Activated CD4-positive, alpha-beta T cell treated with anti-CD3 and anti-CD28 coated beads, Interleukin-2, amount 10 ng/mL, durations not matched to agents 24 days and 14 days (primary cell): ENCODE results near the gene SPNS1. TPM values are rescaled to one million over a fixed set of nuclear protein-coding genes. Genes with fewer than 3 reads are reported as not detected.

Source experiments
- DNase-seq: peaks from one replicate; pipeline ENCODE4 v3.0.0; 2022
- H3K27ac Mint-ChIP-seq: one replicate; pipeline ENCODE4 v1.8.0; 2022; ENCODE audit warnings: mild to moderate bottlenecking, mixed read lengths
- H3K27me3 Mint-ChIP-seq: one replicate; pipeline ENCODE4 v1.8.0; 2022; ENCODE audit warnings: mixed read lengths
- H3K36me3 Mint-ChIP-seq: one replicate; pipeline ENCODE4 v1.8.0; 2022; ENCODE audit warnings: low read depth, mild to moderate bottlenecking, mixed read lengths
- H3K4me1 Mint-ChIP-seq: one replicate; pipeline ENCODE4 v1.8.0; 2021; ENCODE audit warnings: mixed read lengths
- H3K4me3 Mint-ChIP-seq: one replicate; pipeline ENCODE4 v1.8.0; 2022; ENCODE audit warnings: mild to moderate bottlenecking, moderate library complexity, mixed read lengths
- H3K9me3 Mint-ChIP-seq: one replicate; pipeline ENCODE4 v1.8.0; 2021; ENCODE audit warnings: mixed read lengths
- intact Hi-C: fragments of 100-400 bp; cut with micrococcal nuclease; formaldehyde crosslinking; loops from one replicate; pipeline ENCODE4 v1.15.1; 2023
- total RNA-seq: library from RNA; stranded (reverse); gene quantifications from 2 replicates; pipeline ENCODE4 v1.2.3, GENCODE V29; 2022

The SPNS1 gene
- total RNA-seq, 1 donor from 2014 or later: 21.2 TPM

DNA sequence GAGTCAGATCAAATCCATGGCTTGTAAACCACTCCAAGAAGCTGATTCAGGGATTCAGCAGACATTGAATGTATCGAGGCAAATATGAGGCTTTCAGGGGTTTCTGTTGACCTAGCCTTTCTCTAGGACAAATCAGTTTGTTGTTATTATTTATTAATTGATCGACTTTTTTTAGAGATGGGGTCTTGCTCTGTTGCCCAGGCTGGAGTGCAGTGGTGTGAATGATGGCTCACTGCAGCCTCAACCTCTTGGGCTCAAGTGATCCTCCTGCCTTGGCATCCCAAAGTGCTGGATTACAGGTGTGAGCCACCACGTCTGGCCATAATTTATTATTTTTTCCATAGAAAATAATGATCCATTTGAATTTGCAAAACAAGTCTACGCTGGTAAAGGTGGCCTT lies 37.3 kb downstream of the SPNS1 start:
- Mint-ChIP-seq H3K4me1 (peaks cover 53% of the 10 kb centered on the region), H3K36me3 (peaks cover 2% of the 10 kb centered on the region), H3K27ac (peak overlapping the region; percentile 91), H3K27me3 (no peaks in the 10 kb centered on the region), H3K9me3 (peaks cover 14% of the 10 kb centered on the region), H3K4me3 (no peak overlapping the region)
- intact Hi-C loops: no loop called here
- no peak for DNase-seq

DNA sequence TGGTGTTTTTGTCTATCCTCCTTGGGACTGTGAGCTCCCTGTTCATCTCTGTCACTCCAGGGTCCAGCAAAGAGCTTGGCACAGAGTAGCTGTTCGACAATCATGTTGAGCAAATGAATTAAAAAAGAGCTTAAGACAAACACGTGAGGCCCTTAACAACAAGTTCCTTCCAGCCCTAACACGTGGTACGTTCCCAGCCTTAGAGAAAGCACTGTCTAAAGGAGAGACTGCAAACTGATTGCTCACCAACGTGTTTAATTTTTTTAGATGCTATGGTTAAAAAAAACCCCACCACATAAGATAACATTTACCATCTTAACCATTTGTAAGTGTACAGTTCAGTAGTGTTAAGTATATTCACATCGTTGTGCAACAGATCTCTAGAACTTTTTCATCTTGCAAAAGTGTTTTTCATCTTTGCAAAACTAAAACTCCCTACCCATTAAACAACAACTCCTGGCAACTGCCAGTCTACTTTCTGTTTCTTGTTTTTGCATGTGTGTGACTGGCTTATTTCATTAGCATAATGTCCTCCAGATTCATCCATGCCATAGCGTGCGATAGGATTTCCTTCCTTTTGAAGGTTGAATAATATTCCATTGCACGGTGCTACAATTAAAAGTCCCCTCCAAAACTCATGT lies 38.5 kb downstream of the SPNS1 start:
- H3K36me3 Mint-ChIP-seq: peaks cover 2% of the 10 kb centered on the region
- peak overlapping the region; percentile 91 for H3K27ac Mint-ChIP-seq
- H3K4me1 Mint-ChIP-seq: peaks cover 46% of the 10 kb centered on the region
- DNase-seq: peak; percentile 72
- H3K27me3 Mint-ChIP-seq: no peaks in the 10 kb centered on the region
- intact Hi-C loops: no loop called here
- peaks cover 10% of the 10 kb centered on the region for H3K9me3 Mint-ChIP-seq
- peak overlapping the region; percentile 36 for H3K4me3 Mint-ChIP-seq

DNA sequence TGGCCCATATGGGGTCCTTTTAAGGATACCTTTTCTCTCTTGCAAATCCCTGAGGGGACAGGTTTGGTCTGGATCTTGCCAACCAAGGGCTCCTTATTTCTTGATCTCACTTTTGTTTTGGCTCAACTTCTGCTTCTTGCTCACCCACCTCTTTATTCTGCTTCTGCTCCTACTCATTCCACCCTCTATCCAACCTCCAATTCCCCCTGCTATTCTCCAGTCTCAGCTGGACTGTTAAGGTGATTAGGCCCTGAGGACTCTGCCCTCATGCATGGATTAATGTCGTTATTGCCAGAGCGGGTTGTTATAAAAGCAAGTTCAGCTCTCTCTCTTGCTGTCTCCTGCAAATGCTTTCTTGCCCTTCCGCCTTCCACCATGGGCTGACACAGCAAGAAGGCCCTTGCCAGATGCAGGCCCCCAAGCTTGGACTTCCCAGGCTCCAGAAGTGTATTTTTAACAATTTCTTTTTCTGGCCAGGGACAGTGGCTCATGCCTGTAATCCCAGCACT lies 40.0 kb downstream of the SPNS1 start:
- intact Hi-C loops: no loop called here
- Mint-ChIP-seq H3K27me3 (no peaks in the 10 kb centered on the region), H3K9me3 (peaks cover 8% of the 10 kb centered on the region), H3K4me3 (no peak overlapping the region), H3K27ac (peak overlapping the region; percentile 69), H3K4me1 (peaks cover 36% of the 10 kb centered on the region), H3K36me3 (peaks cover 2% of the 10 kb centered on the region)
- DNase-seq: no peak

DNA sequence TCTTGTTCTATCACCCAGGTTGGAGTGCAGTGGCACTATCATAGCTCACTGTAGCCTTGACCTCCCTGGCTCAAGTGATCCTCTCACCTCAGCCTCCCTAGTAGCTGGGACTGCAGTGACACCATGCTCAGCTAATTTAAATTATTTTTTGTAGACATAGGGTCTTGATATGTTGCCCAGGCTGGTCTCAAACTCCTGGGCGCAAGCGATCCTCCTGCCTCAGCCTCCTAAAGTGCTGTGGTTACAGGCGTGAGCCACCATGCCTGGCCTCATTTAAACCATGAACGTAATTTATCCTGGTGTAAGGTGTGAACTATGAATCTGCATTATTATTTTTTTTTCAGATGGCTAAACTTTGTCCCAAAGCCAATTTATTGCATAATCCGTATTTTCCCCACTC lies 47.6 kb downstream of the SPNS1 start:
- intact Hi-C loops: no loop called here
- Mint-ChIP-seq H3K27me3 (no peaks in the 10 kb centered on the region), H3K4me3 (no peak overlapping the region), H3K4me1 (peaks cover 43% of the 10 kb centered on the region), H3K27ac (no peak overlapping the region), H3K9me3 (no peaks in the 10 kb centered on the region), H3K36me3 (no peaks in the 10 kb centered on the region)
- no peak for DNase-seq

DNA sequence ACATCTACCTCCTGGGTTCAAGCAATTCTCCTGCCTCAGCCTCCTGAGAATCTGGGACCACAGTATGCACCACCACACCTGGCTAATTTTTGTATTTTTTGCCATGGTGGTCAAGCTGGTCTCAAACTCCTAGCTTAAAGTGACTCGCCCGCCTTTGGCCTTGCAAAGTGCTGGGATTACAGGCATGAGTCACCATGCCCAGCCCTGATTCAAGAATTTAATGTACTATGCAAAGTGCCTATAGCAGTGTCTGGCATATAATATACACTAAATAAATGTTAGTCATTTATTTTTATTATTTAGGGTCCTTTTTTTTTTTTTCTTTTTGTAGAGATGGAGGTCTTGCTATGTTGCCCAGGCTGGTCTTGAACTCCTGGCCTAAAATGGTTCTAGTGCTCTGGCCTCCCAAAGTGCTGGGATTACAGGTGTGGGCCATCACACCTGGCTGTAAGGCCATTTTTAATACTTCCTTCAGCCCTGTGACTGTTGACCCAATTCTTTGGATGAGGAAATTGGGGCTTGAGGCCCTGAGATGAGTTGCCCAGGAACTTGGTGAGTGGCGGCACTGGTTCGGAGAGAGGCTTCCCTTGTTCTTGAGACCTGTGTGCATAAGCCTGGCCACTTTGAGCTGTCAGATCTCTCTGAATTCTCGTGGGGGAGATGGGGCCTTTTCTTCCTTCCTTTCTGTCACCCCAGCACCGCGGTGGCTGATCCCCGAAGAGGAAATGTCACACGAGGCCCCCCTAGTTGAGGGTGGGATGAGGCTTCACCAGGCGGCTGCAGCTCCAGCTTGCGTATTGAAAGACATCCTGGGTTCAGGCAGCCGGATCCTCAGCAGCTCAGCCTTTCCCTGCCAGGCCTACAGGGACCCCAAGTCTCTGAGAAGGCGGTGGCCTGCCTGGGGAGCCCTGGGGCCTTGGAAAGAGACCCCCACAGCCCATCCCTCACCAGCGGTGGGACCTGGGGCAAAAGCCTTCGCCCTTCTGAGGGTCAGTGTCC lies 49.0 kb downstream of the SPNS1 start:
- Mint-ChIP-seq H3K27me3 (no peaks in the 10 kb centered on the region), H3K4me3 (no peak overlapping the region), H3K4me1 (peaks cover 45% of the 10 kb centered on the region), H3K27ac (peak overlapping the region; percentile 62), H3K9me3 (no peaks in the 10 kb centered on the region), H3K36me3 (no peaks in the 10 kb centered on the region)
- intact Hi-C loops: no loop called here
- no peak for DNase-seq

DNA sequence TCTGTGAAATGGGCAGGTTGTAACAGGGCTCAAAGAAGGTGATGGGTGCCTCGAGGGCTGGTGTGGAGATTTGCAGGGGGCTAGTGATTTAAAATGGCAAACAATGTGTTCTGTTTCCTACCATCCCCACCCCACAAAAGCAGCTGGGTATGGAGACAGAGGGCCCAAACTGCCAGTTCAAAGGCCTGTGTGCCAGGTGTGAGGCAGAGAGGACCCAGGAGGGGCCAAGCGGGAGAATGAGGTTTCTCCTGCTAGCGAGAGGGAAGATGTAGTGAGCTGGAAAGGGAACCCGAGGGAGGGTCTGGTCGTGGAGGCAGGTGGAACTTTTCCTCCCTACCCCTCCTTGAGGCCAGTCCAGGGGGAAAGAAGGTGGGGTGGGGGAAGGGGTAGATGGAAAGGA lies 49.7 kb downstream of the SPNS1 start:
- intact Hi-C loops: no loop called here
- H3K9me3 Mint-ChIP-seq: no peaks in the 10 kb centered on the region
- H3K4me3 Mint-ChIP-seq: peak overlapping the region; percentile 1
- peak overlapping the region; percentile 62 for H3K27ac Mint-ChIP-seq
- DNase-seq: no peak
- H3K36me3 Mint-ChIP-seq: peaks cover 1% of the 10 kb centered on the region
- H3K27me3 Mint-ChIP-seq: no peaks in the 10 kb centered on the region
- H3K4me1 Mint-ChIP-seq: peaks cover 52% of the 10 kb centered on the region

DNA sequence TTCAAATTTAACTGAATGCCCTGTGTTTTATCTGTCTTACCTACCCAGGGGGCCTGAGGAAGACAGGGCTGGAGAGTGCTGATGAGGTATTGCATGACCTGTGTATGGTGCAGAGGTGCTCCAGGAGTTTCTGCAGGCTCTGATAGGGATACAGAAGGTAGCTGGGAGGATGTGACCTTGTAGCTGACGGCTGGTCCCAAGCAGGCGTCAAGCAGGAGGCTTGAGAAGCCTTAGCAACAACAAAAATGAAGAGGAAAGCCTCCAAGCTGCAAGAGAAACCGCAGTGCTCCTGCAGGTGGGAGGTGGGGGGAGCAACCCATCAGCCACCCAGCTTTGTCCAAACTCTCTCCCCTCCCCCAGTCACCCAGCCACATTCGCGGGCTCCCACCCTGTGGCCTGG lies 50.6 kb downstream of the SPNS1 start:
- H3K4me3 Mint-ChIP-seq: peak overlapping the region; percentile 15
- intact Hi-C loops: no loop called here

DNA sequence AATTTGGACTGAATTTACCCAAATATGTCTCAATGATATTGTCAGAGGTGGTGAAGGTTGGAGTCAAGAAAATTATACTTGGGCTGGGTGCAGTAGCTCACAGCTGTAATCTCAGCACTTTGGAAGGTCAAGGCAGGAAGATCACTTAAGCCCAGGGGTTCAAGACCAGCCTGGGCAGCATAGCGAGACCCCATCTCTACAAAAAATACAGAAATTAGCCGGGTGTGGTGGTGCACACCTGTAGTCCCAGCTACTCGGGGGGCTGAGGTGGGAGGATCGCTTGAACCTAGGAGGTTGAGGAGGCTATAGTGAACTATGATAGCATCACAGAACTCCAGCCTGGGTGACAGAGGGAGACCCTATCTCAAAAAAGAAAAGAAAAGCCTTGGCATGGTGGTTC lies 51.2 kb downstream of the SPNS1 start:
- H3K4me3 Mint-ChIP-seq: no peak overlapping the region
- no peaks in the 10 kb centered on the region for H3K9me3 Mint-ChIP-seq
- no peak for DNase-seq

More for the DNA sequence above, 50.6 kb downstream of the SPNS1 start:
- peaks cover 54% of the 10 kb centered on the region for H3K4me1 Mint-ChIP-seq
- H3K27ac Mint-ChIP-seq: peak overlapping the region; percentile 52
- peaks cover 2% of the 10 kb centered on the region for H3K36me3 Mint-ChIP-seq
- no peaks in the 10 kb centered on the region for H3K27me3 Mint-ChIP-seq
- peak; percentile 65 for DNase-seq
- no peaks in the 10 kb centered on the region for H3K9me3 Mint-ChIP-seq

DNA sequence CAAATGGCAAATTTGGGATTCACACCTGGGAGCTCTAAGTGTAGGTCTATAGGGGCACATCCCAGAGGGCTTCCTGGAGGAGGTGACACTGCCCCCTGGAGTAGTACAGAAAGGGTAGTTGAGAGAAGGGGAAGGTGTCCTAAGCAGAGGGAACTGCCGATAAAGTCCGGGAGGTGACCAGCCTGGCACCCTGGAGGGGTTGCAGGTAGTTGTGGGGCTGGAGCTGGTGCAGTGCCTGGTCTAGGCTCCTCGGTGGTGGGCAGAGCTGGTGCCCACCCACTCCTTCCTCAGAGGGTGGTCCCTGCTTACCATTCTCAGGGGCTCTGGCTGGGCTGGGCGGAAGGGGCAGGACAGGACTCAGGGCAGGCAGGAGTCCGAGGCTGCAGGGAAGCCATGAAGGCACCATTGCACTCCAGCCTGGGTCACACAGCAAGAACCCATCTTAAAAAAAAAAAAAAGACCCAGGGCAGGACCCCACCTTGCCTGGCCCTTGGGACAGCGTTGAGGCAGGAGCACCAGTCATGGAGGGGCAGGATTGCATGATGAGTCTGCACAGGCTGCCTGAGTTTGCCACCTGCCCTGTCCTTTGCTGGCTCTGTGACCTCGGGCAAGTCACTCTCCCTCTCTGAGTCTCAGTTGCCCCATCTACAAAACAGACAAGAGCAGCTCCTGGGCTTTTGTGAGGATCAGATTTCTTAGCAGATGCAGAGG lies 54.0 kb downstream of the SPNS1 start:
- Mint-ChIP-seq H3K4me1 (peaks cover 34% of the 10 kb centered on the region), H3K9me3 (no peaks in the 10 kb centered on the region), H3K27ac (peak overlapping the region; percentile 85), H3K27me3 (no peaks in the 10 kb centered on the region), H3K36me3 (peaks cover 2% of the 10 kb centered on the region), H3K4me3 (peak overlapping the region; percentile 52)
- intact Hi-C loops: loop anchor here (1.0 kb wide), 3 partner anchors 7 to 38 kb away; no protein-coding TSS in a partner anchor
- DNase-seq: no peak

More for the DNA sequence above, 51.2 kb downstream of the SPNS1 start:
- peaks cover 49% of the 10 kb centered on the region for H3K4me1 Mint-ChIP-seq
- H3K27ac Mint-ChIP-seq: no peak overlapping the region
- peaks cover 2% of the 10 kb centered on the region for H3K36me3 Mint-ChIP-seq
- no peaks in the 10 kb centered on the region for H3K27me3 Mint-ChIP-seq
- intact Hi-C loops: no loop called here

DNA sequence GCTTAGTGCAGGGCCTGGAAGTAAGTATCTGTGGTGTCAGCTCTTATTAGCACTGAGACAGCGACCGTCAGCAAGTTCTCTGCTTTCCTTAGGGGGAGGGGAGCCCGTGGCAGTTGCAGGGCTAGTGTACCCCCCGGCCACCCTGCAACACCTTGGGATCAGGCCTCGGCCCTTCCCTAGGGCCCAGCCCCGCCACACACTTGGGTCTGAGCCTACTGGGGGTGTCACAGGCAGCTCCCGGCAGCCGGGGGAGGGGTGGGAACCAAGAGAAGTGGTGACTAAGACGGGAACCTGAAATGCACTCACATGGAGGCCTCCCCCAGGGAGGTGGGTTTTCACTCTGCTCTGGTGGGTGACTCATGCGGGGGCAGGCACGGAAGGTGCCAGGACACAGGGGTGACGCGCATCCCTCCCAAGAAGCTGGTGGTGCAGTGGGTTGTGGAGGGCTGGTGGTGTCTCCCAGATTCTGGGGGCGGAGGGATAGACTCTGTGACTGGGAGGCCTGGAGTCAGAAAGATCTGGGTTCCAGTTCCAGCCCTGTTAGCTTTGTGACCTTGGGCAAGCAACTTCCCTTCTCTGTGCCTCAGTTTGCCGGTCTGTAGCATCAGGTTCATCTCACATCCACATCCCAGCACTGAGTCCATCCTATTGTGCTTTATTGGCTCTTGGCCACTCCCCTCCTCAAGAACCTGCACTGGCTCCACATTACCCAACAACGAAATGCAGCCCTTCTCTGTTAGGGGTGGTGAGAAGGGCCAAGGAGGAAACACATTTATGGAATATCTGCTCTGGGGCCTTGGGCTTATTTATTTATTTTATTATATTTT lies 54.8 kb downstream of the SPNS1 start:
- Mint-ChIP-seq H3K27ac (peak overlapping the region; percentile 85), H3K27me3 (no peaks in the 10 kb centered on the region), H3K4me1 (peaks cover 28% of the 10 kb centered on the region), H3K36me3 (peaks cover 2% of the 10 kb centered on the region), H3K4me3 (peak overlapping the region; percentile 52), H3K9me3 (no peaks in the 10 kb centered on the region)
- intact Hi-C loops: loop anchor here (1.0 kb wide), 3 partner anchors 8 to 39 kb away; no protein-coding TSS in a partner anchor
- DNase-seq: peak; percentile 84

DNA sequence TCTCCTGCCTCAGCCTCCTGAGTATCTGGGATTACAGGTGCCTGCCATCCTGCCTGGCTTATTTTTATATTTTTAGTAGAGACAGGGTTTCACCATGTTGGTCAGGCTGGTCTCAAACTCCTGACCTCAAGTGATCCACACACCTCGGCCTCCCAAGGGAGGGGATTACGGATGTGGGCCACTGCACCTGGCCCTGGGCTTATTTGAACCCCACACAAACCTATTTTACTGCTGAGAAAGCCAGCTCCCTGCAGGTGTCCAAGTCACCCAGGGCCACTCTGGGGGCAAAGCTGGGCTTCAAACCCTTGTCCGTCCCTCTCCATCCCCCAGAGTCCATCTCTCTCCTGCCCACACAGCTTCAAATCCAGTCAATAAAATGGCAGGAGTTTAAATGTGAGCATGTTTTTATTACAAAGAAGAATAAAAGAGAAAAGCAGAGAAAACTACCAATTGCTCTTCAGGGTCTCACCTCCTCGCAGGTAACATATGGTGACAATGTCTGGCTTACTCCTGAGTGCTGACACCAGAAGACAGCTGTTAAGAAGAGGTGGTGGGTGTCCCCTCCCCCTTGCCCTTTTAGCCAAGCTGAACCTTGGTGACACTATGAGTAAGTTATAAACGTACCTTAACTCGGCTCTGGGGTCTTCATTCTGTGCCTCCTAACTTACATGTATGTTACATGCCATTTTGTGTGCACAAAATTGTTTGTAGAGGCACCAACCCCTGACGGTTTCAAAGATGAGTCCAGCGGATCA lies 55.7 kb downstream of the SPNS1 start:
- peak; percentile 48 for DNase-seq
- intact Hi-C loops: no loop called here
- Mint-ChIP-seq H3K27me3 (no peaks in the 10 kb centered on the region), H3K9me3 (no peaks in the 10 kb centered on the region), H3K4me1 (peaks cover 23% of the 10 kb centered on the region), H3K4me3 (no peak overlapping the region), H3K36me3 (peaks cover 2% of the 10 kb centered on the region), H3K27ac (peak overlapping the region; percentile 70)
